SKM-1 (cell line): ENCODE measurements around the gene ID1.
"Not testable (repeated sequence)": the region's sequence is repeated elsewhere in the genome, so short reads cannot be mapped to it uniquely, and the experiment has no call there.

Experiments
- DNase-seq: peaks from one replicate; lab custom pipeline; 2025; ENCODE audit not compliant: unreplicated experiment; lab: John Stamatoyannopoulos, UW

The ID1 gene

GRCh38 chr20:31632548-31633338, 27.7 kb downstream of the ID1 start:
- DNase-seq: no peak

- no peak for DNase-seq
Measured at GRCh38 chr20:31633339-31633914, 28.3 kb downstream of the ID1 start.

GRCh38 chr20:31637660-31638059, 32.6 kb downstream of the ID1 start, which contains the start of gene COX4I2:
TSS of gene COX4I2 (plus strand) at chr20:31637912. CDS start at chr20:31639018, 1,106 bp downstream.
- no peak for DNase-seq

GRCh38 chr20:31638317-31638716, 33.2 kb downstream of the ID1 start:
- DNase-seq: no peak

DNA sequence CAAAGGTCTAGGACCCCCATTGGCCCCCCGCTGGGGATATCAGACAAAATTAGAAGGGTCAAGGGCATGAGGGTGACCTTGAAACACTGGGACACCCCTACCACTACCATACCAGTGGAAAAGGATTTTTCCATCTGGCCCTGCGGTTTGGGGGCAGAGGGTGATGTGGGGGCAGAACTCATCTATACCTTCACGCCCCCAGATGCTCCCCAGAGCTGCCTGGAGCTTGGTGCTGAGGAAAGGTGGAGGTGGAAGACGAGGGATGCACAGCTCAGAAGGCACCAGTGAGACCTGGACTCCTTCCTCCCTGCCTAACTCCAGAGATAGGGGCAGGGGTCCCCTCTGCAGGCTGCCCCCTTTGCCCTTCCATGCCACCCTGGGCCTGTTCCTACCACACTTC, 33.7 kb downstream of the ID1 start:
- DNase-seq: no peak

DNA sequence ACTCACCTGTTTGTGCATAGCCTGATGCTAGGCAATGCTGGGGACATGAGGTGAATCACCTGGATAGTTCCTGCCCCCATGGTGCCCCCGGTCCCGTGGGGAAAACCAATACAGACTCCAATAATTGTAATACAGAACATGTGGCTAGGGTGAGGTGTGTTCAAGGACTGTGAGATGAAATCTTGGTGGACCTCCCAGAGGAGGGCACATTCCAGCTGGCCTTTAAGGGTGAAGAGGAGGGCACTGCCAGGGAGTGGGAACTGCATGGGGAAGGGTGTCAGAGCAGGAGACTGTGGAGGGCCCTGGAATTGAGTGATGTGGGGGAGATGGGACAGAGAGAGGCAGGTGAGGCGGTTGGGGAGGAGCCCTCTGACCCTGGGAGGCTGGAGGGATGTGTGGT, 35.2 kb downstream of the ID1 start:
- no peak for DNase-seq

DNA sequence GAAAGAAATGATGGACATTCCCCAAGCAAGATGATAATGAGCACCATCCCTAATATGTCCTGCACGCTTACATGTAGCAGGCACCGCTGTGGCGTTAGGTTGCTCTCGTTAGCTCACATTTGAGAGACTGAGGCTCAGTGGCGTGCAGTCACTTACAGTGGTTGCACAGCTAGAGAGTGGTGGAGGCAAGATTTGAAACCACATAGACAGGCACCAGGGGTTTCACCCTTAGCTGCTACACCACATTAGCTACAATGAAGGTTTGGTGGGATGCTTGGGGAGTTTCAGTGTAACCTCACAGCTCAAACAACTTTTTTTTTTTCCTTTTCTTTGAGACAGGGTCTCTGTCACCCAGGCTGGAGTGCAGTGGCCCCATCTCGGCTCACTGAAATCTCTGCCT, 36.3 kb downstream of the ID1 start:
- no peak for DNase-seq

- DNase-seq: no peak
Measured at GRCh38 chr20:31642837-31643236, 37.7 kb downstream of the ID1 start.

DNA sequence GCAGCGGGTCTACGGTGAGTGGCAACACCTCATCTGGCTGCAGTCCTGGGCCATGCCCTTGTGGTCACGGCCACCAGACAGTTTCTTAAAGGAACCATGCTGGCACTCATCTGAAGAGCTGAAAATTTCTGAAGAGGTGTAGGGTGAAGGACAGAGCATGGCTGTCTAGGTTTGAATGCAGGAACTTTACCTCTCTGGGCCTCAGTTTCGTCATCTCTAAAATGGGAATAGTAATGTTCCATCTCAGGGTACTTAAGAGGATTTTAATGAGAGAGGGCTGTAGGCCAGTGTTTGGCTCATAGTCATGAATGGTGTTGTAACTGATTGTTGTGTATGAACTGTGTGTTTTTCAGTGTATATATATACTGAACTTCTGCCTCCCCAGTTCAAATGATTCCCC, 38.4 kb downstream of the ID1 start:
- no peak for DNase-seq

DNA sequence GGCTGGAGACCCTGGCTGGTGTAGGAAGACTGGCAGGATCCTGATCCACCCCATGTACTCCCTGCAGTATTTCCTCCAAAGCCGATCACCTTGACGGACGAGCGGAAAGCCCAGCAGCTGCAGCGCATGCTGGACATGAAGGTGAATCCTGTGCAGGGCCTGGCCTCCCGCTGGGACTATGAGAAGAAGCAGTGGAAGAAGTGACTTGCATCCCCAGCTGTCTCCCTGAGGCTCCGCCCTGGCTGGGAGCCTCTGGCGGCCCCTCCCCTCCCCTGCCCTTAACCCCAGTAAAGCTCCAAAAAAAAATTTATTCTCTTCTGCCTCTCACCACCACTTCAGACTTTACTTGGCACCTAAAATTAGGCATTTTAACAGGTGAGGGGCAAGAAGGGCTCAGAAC, 39.6 kb downstream of the ID1 start:
- DNase-seq: no peak

DNA sequence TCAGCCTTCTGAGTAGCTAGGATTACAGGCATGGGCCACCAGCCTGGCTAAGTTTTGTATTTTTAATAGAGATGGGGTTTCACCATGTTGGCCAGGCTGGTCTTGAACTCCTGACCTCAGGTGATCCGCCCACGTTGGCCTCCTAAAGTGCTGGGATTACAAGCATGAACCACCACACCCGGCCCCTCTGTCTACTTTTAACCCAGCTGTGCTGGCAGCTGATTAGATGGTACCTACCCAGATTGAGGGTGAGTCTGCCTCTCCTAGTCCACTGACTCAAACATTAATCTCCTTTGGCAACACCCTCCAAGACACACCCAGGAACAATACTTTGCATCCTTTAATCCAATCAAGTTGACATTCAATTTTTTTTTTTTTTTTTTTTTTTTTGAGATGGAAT, 43.0 kb downstream of the ID1 start:
- DNase-seq: not testable (repeated sequence)

- no peak for DNase-seq
Measured at GRCh38 chr20:31652917-31653396, 47.9 kb downstream of the ID1 start.

- no peak for DNase-seq
Measured at GRCh38 chr20:31653561-31653960, 48.5 kb downstream of the ID1 start.

- no peak for DNase-seq
Measured at GRCh38 chr20:31654534-31654933, 49.4 kb downstream of the ID1 start.
